Right forelimb (tissue), 1 donor: ENCODE measurements around the gene TTC31.
"Not testable (repeated sequence)": the region's sequence is repeated elsewhere in the genome, so short reads cannot be mapped to it uniquely, and the experiment has no call there.

Experiments used
- DNase-seq: peaks from one replicate; pipeline ENCODE4 v3.0.0-alpha.2; 2018

The TTC31 gene

DNA sequence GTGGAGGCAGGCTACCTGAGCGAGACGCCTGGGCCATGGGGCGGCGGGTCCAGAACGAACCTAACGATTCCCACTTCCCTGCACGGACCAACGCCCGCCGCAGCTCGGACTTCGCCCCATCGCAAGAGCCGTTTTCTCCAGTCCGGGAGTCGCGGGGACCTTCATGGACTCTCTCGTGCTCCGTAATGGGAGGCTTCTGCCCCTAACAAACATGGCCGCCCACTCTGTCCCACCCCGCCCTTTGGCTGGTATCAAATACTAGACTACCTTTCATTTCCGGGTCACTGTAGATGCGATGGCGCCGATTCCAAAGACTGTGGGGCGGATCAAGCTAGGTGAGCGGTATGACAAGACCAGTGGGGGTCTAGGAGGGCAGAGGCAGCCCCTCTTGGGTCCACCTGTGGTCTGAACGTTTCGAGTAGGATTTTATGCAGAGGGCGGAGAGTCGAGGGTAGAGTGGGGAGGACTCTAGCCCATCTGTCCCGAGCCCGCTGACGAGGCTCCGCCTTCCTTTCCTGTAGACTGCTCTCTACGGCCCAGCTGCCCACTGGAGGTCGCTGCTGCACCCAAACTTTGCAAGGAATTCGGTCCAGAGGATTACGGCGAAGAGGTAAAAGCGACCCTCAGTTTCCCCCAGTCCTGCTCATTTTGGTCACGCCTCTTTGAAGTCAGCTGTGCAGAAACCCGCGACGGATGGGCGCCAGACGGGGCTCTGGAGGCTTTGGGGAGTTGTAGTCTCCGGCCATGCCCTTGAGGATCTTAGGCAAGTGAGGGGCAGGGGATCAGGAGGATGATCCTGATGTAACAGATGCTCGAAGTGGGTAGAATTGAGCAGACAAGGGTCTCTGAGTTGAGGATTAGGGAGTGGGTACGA lies at the start of gene TTC31, which contains the start of gene CCDC142:
TTC31 (plus strand) TSS at position 281 of the 874 bp plus-strand sequence; CDS start at position 296, 15 bp downstream.
CCDC142 (minus strand) TSS at position 198 of the 874 bp plus-strand sequence; CDS start at position 37, 161 bp downstream.
- DNase-seq, result peak; percentile 96

DNA sequence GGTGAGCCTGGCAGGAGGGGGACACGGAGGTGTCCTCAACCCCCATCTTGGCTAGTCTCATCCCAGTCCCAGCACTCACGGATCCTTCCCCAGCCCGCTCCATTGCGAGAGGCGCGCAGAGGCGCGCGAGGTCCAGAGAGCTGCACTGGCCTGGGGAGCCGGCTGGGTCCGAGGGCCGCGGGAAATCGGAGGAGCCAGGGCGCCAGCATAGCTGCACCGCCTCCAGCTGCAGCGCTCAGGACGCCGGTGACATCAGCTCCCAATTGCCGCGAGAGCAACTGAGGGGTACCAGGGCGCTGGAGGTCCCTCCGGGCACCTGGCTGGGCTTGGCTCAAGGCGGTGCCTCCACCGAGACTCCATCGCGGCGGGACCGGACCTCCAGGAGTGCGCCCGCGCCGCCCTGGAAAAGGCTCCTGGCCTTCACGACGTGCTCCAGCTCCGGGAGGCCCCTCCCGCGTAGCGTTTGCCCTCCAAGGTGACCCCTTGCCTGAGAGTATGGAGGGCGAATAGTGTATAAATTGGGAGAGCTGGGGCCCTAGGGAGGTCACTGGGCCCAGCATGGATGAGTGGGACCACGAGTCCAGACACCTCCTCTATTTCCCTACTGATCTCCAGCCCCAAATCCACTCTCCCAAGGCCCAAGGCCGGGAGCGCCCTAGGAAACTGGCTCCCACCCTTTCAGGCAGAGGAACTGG lies 46.6 kb upstream of the TTC31 start:
- no peak for DNase-seq

DNA sequence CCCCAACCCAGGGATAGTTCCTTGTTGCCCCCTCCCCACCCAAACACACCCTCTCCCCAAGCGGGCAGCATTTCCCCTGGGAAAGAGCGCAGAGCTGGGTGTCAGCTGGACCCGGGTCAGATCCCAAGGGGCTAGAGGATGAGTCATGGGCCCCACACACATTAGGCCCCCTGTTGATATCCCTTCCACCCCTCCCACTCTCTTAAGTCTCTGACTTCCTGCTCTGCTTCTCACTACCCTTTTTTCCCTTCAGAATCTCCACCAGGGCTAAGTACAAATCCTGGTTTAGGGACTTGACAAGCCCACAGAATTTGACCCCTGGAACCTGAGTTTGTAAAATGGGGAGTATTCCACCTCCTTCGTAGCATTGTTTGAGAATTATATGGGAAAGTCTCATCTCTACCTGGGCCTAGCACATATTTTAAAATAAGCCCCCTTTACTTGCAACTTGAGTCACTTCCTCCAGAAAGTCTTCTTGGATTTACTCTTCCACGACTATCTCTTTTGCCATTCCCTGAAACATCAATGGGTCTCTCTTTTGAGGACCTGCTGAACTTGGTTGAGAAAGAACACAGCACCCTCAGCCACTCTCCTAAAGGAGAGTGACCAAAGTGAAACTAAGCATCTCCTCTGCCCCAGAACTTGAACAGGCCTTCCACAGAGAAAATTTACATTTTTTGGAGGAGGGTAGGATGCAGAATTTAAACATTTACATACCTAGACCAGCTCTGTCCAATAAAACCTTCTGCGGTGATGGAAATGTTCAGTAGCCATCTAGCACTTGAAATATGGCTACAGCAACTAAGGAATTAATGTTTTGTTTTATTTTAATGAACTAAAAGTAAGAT lies 45.8 kb upstream of the TTC31 start:
- no peak for DNase-seq

DNA sequence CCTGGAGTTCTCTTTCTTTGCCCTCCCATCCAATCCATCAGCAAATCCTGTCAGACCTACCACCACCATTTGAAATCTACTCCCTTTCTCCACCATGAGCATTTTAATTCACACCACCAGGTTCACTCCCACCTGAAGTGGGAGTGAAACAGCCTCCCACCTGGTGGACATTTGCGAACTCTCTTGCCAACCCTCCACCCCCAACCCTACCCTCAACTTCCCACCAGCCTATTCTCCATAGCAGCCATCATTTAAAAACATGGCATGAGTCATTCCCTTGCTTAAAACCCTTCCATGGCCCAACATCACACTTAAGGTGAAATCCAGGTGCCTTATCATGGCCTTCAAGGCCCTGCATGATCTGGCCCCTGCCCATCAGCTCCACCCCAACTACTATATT lies 44.6 kb upstream of the TTC31 start:
- DNase-seq, result no peak

DNA sequence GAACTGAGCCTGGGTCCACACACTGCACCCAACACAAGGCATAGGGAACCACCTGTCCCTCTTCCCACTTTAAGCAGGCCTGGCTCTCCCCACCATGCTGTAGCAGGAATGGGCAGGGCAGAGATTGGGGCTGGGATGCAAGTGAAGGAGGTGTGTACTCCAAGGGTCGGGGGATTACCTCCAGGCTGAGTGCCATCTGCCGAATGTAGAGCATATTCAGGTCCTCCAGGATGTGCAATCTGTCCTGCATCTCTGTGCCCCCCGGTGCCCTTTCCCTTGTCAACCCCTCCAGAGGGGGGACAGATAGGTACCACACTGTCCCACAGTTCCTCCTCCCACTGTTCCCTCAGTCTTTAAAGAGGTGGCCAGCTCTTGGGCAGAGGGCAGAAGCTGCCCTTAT lies 43.5 kb upstream of the TTC31 start:
- no peak for DNase-seq

DNA sequence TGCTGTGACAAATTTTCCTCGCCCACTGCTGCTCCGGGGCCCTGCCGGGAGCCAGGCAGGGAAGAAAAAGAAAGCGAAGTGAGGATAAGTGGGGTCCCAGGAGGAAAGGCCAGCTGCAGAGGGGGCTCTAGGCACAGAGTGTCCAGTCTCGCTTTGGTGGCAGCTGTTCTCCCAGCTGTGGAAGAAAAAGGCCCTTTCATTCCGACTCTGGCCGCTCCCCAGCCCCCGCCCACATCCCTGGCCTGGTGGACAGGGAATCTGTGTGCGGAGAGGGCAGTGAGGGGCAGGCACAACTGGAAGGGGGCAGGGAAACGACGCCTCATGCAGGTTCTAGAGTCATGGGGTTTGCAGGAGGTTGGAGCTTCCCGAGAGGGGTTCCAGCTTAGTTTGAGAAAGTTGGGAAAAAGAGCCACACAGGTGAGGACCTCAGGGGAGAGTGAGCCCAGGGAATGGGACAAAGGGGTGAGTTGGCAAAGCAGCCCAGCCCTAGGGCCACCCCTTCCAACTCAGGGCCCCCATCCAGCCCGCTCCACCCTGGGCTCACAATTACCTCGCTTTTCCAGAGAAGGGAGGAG lies 43.0 kb upstream of the TTC31 start:
- DNase-seq, result peak; percentile 91

DNA sequence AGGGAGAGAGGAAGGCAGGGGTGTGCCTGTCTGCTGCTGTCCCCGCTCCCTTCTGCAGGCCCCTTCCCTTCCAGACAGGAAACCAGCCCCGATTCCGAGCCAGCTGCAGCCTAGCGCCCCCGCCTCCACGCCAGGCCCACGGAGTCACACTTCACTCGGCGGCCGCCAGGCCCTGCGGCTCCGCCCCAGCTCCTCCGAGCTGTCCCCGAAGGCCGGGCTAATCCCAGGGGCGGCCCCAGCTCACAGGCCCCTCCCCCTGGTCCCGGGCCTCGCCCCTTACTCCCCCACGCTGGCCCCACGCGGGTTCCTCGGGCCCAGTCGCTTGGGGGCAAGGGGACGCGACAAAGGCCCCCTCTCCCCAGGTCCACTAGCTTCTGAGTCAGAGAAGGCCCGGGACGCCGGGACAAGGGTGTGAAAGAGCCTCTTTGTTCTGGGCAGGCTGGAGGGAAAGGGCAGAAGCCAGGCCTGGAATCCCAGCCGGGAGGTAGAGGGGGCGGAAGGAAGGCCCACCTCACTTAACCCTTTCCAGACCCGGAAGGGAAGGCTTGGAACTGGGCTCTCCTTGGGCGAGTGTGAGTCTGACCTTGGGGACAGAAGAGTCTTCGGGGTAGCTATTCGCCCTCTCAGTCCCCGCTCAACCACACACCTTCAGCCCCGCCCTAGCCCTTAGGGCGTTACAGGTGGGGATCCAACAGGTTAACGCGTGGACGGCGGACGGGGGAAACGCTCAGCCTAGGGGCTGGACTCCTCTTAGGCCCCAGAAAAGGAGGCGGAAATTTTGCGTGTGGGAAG lies 42.3 kb upstream of the TTC31 start:
- DNase-seq, result peak; percentile 96

DNA sequence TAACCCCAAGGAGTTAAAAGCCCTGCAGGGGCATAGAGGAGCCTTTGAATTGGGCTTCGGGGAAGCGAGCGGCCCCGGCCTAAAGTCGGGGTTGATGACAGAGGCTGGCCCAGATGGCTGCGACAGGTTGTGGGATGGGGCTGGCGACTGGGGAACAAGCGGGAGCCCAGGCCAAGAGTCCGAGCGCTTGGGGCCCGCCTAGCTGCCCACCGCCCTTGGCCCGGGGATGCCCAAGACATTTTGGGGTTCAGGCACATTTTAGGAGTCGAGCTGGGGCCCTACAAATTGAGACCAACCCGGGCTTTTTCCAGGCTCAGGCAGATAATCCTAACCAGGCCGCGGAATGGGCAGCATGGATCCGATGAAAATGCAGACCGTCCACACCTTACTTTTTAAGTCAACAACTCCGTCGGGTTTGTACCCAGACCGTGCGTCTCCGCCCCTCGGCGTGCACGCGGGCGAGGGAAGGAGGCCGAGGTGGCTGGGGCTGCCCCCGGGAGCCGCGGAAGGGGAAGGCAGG lies 41.7 kb upstream of the TTC31 start:
- no peak for DNase-seq

DNA sequence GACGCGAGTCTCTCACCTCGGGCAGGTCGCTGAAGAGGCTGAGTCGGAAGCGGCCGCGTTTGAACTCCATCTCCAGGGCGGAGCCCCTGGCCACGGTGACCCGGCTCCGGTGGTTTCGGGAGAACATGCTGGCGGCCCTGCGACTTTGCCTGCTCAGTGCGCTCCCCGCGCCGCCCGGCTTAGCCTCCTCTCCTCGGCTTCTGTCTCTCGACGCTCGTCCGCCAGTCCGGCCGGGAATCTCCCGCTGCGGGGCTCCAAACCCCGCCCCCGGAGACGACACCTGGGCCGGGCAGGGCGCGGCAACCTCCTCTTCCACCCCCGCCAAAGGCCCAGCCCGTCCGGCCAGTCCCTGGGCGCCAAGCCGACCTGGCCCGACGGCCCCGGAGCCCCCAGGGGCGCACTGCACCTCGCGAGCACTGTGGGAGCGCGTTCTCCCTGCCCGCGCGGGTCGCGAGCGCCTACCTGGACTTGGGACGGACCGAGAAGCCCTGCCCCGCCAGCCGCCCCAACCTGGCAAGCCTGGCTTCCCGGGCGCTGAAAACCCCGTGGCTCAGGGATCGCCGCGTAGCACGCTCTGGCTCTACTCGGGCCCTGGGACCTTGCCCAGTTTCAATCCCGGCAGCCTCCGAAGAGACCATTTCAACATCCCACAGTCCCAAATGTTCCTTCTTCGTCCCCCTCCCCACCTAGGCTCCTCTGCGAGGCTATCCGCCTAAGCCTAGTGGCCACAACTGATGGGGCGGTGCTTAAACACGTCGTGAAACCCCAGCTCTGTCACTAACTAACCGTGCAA lies 41.0 kb upstream of the TTC31 start, which contains the start of gene RTKN:
RTKN (minus strand) TSS at position 248 of the 793 bp plus-strand sequence; CDS start at position 127, 121 bp downstream.
- no peak for DNase-seq

DNA sequence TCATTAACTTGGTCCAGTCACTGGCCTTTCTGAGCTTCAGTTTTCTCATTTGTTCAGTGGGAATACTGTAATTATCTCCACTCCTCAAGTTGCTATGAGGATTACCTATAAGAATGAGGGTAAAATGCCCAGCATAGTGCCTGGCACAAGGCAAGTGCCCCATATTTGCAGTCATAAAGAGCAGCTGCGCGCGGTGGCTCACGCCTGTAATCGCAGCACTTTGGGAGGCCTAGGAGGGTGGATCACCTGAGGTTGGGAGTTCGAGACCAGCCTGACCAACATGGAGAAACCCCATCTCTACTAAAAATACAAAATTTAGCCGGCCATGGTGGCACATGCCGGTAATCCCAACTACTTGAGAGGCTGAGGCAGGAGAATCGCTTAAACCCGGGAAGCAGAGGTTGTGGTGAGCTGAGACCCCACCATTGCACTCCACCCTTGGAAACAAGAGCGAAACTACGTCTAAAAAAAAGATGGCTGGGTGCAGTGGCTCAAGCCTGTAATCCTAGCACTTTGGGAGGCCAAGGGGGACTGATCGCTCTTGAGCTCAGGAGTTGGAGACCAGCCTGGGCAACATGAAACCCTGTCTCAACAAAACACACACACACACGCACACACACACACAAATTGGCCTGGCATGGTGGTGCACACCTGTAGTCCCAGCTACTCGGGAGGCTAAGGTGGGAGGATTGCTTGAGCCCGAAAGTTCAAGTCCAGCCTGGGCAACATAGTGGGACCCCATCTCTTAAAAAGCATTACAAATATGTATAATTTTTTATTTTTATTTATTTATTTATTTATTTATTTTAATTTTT lies 40.2 kb upstream of the TTC31 start:
- DNase-seq, result not testable (repeated sequence)

DNA sequence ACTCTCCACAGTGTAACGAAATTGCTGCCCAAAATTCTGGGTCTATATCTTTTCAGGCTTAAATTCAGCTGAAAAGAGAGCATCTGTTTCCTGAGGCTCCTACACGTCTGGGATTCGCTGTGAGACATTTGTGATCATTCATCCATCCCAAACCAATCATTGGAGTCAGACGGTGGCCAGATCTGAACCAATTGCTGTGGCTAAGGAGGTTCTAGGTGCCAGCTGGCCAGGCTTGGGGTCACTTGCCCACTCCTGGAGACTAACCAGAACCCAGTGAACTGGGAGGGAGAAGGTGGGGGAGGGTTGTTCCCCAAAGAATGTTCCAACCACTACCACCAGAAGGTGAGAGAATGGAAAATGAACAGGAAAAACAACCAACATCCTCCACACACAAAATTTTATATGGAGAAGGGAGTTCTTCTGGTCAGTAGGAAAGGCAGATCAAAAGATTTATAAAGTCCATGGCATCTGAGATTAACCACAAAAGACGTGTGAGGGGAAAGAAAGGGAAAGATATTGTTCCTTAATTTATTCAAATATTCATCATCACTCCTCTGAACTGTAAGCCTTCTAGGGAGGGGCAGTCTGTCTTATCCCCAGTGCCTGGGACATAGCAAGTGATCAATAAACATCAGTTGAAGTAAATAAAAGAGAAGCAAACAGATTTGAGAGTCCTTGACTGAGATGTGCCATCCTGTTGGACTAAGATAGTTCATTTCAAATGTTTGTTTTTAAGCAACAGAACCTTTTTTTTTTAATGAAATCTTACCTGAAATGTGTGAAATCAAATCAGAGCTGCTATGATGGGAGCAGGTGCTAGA lies 38.2 kb upstream of the TTC31 start:
- no peak for DNase-seq

DNA sequence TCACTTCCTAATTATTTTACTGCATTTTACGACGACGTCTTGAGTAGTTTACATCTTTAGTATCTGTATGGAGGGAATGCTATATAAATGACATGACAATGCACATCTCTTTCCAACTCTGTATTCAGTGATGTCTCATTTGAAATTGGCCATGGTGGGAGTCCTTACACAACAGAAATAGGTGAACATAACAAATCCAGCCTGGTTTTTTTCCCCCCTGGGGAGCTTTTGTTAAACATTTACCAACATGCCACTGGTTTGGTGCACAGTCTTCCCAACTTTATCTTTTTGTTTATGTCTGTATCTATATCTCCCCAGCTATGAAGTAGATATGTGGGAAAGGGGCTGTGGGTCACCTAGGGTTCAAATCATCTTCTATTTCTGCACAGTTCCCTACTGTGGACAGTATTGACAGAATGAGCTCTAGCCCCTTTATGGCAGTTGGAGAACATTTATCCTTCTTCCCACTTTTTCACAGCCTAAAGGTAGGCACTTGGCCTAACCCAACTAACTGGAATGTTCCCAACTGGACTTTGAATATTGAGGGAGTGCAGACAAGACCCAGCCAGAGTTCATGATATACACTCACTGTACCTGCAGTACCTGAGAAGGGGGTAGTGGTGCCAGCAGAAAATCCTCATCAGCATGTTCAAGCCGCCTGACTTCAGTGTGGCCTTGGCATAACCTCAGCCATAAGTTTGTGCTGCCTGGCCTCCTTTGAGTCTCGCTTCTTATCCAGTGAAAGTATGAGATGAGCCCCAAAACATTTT lies 35.5 kb upstream of the TTC31 start:
- DNase-seq, result no peak

DNA sequence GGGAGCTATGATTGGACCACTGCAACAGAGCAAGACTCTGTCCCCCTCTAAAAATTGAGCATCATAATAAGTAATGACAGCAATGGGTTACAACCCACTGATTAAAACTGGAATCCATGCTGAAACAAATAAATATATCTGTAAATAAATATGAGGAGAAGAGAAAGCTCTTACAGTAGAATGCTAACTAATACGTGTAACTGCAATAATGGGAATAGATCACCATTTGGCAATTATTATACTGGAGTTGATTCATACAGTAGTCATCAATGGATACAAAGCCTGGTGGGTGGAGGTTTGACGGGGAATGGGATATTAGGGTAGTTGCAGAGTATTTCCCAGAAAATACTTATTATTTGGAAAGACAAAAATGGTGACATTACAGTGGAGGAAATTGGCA lies 34.1 kb upstream of the TTC31 start:
- DNase-seq, result no peak

DNA sequence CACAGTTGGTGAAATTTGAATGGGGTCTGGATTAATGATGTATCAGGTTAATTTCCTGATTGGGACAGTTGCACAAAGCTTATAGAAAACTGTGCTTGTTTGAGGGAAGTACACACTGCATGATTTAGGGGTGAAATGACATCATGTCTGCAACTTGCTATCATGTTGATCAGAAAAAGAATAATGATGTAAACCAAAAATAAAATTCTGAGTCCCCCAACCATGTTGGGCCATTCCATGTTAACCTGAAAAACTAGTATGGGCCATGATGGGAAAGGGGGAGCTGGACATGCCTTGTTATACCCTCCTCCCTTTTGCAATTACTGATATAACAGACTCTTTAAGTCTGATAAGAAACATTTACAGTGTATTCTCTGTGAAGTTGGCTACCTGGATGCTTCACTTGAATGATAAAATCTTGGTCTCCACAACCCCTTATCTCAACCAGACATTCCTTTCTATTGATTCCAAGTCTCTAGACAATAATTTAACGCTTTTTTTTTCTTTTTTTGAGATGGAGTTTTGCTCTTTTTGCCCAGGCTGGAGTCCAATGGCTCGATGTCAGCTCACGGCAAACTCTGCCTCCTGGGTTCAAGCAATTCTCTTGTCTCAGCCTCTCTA lies 32.2 kb upstream of the TTC31 start:
- no peak for DNase-seq

DNA sequence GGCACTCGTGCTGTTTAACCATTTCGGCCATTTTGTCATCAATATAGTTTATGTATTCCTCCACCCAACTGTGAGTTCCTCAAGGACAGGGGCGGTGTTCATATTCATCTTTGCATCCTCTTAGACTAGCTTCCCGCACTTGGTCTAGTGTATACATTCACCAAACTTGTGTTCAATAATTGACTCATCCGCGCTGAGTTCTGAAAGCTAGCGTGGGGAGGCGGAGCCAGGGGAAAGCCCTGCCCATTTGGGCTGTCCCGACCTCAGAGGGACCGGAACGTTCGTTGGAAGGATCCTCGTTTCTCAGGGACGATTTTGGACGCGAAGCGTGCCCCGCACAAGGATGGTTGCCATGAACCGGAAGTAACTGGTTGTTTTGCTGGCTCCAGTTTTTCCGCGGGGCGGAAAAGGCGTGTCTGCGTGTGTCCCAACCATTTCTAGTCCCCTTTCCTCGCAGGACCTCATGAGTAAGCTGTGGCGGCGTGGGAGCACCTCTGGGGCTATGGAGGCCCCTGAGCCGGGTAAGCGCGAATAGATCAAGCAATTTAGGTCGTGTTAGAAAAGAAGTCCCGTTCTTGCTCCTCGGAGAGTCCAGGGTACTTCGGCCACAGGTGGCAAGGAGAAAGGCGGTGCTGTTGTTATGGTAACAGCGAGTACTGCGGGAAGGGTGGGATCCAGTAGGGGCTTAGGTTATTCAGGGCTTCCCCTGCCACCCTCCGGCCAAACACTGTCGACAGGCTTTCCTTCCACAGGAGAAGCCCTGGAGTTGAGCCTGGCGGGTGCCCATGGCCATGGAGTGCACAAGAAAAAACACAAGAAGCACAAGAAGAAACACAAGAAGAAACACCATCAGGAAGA lies 28.0 kb upstream of the TTC31 start, which contains the start of gene INO80B:
INO80B (plus strand) TSS at position 434 of the 858 bp plus-strand sequence; CDS start at position 464, 30 bp downstream.
- DNase-seq, result peak; percentile 97

DNA sequence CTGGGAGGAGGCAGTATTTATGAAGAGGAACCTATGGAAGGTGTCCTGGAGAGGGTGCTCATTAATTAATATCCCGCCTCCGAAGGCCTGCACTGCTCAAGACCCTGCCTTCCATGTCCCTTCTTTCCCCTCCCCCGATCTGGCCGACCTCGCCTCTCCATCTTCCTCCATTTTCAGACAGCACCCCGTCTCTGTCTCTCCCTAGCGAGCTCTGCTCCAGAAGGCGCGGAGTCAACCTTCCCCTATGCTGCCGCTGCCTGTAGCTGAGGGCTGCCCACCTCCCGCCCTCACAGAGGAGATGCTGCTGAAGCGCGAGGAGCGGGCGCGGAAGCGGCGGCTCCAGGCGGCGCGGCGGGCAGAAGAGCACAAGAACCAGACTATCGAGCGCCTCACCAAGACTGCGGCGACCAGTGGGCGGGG lies 25.7 kb upstream of the TTC31 start:
- no peak for DNase-seq
